GM18867 (cell line): ENCODE results near the gene MPHOSPH9.

Source experiments
- ATAC-seq: cut with Tn5 transposase; IDR thresholded peaks from one replicate; pipeline ENCODE4 v1.9.1; 2021; ENCODE audit warnings: mild to moderate bottlenecking, moderate library complexity; ENCODE audit not compliant: unreplicated experiment

The MPHOSPH9 gene

GRCh38 chr12:123106640-123107359 is 126.1 kb downstream of the MPHOSPH9 start:
- no peak for ATAC-seq

- no peak for ATAC-seq
Measured at GRCh38 chr12:123105211-123105826, 127.6 kb downstream of the MPHOSPH9 start.

GRCh38 chr12:123104809-123105208 is 128.1 kb downstream of the MPHOSPH9 start:
- ATAC-seq: no peak
